CD14-positive monocyte (primary cell): Measurements from ENCODE around the gene VRTN. TPM values are rescaled to one million over a fixed set of nuclear protein-coding genes. Genes with fewer than 3 reads are reported as not detected.
"Not testable (repeated sequence)": the region's sequence is repeated elsewhere in the genome, so short reads cannot be mapped to it uniquely, and the experiment has no call there.

Source experiments
- DNase-seq, 3 donors: peaks; one replicate each; pipeline ENCODE4 v3.0.0-alpha.2; 2011 to 2022
- H2AFZ ChIP-seq: 2 replicates; pipeline ENCODE4 v1.6.0; 2012; ENCODE audit warnings: mild to moderate bottlenecking, low read depth, low read length, inconsistent platforms; ENCODE audit not compliant: insufficient read depth, poor library complexity, severe bottlenecking
- H3K27ac ChIP-seq, 2 donors: 1 replicate in 1 of 2; 2 replicates in 1 of 2; pipeline ENCODE4 v1.5.1; 2012 to 2013; ENCODE audit warnings: low read length in 2 of 2, control low read depth in 1 of 2, inconsistent platforms in 1 of 2, low read depth in 1 of 2, mild to moderate bottlenecking in 1 of 2
- H3K27me3 ChIP-seq, 2 donors: one replicate each; pipeline versions ENCODE4 v1.6.0 to v1.6.1; 2011 to 2013; ENCODE audit warnings: low read length in 2 of 2; ENCODE audit not compliant: control insufficient read depth in 2 of 2, insufficient read depth in 2 of 2
- H3K36me3 ChIP-seq, 2 donors: replicated peaks in 1 of 2; 1 replicate in 1 of 2; 2 replicates in 1 of 2; pipeline versions ENCODE4 v1.5.1 to v1.6.1; 2012 to 2013; ENCODE audit warnings: low read length in 2 of 2, control low read depth in 1 of 2, inconsistent platforms in 1 of 2, mild to moderate bottlenecking in 1 of 2; ENCODE audit not compliant: insufficient read depth in 2 of 2, control insufficient read depth in 1 of 2
- H3K4me1 ChIP-seq, 2 donors: 1 replicate in 1 of 2; 2 replicates in 1 of 2; pipeline versions ENCODE4 v1.5.1 to v1.6.1; 2012 to 2013; ENCODE audit warnings: low read length in 2 of 2, control low read depth in 1 of 2, inconsistent platforms in 1 of 2, mild to moderate bottlenecking in 1 of 2, moderate library complexity in 1 of 2; ENCODE audit not compliant: insufficient read depth in 2 of 2, control insufficient read depth in 1 of 2
- H3K4me2 ChIP-seq: replicated peaks from 2 replicates; pipeline ENCODE3; 2012; ENCODE audit warnings: low read length, moderate library complexity, mild to moderate bottlenecking; ENCODE audit not compliant: poor library complexity, severe bottlenecking; ENCODE audit errors: extremely low read depth
- H3K4me3 ChIP-seq, 3 experiments: fragments of 200-600 bp in 1 of 3; sonication (generic) in 1 of 3; replicated peaks in 1 of 3; 1 replicate in 2 of 3; 2 replicates in 1 of 3; pipeline ENCODE4 v1.5.1; 2011 to 2013; ENCODE audit warnings: low read length in 3 of 3, mild to moderate bottlenecking in 3 of 3, control low read depth in 2 of 3, low read depth in 2 of 3, inconsistent platforms in 1 of 3, moderate library complexity in 1 of 3
- H3K79me2 ChIP-seq: 2 replicates; pipeline ENCODE4 v1.6.0; 2012; ENCODE audit warnings: mild to moderate bottlenecking, control low read depth, inconsistent platforms, low read length, moderate library complexity; ENCODE audit not compliant: insufficient read depth
- H3K9ac ChIP-seq: 2 replicates; pipeline ENCODE4 v1.6.0; 2017; ENCODE audit warnings: low read length, mild to moderate bottlenecking; ENCODE audit not compliant: insufficient read depth, poor library complexity, severe bottlenecking
- H3K9me3 ChIP-seq, 2 donors: replicated peaks in 1 of 2; 1 replicate in 1 of 2; 2 replicates in 1 of 2; pipeline versions ENCODE4 v1.5.1 to v1.6.1; 2012 to 2013; ENCODE audit warnings: low read length in 2 of 2, control low read depth in 1 of 2; ENCODE audit not compliant: control insufficient read depth in 1 of 2, insufficient read depth in 1 of 2
- H4K20me1 ChIP-seq: 2 replicates; pipeline ENCODE4 v1.6.0; 2012; ENCODE audit warnings: mild to moderate bottlenecking, low read length, control low read depth, moderate library complexity; ENCODE audit not compliant: insufficient read depth
- H3K27ac Mint-ChIP-seq, 7 donors: one replicate each; pipeline ENCODE4 v1.8.0; 2020; ENCODE audit warnings: mild to moderate bottlenecking in 7 of 7, mixed read lengths in 7 of 7, moderate library complexity in 6 of 7, inconsistent platforms in 2 of 7
- H3K27me3 Mint-ChIP-seq, 3 donors: one replicate each; pipeline ENCODE4 v1.8.0; 2021 to 2022; ENCODE audit warnings: low read depth in 3 of 3, mild to moderate bottlenecking in 3 of 3, mixed read lengths in 3 of 3, moderate library complexity in 3 of 3, inconsistent platforms in 1 of 3
- H3K36me3 Mint-ChIP-seq, 2 donors: one replicate each; pipeline ENCODE4 v1.8.0; 2020; ENCODE audit warnings: mixed read lengths in 2 of 2, inconsistent platforms in 1 of 2, mild to moderate bottlenecking in 1 of 2
- H3K4me1 Mint-ChIP-seq: one replicate; pipeline ENCODE4 v1.8.0; 2020; ENCODE audit warnings: mild to moderate bottlenecking, mixed read lengths
- H3K4me3 Mint-ChIP-seq, 2 donors: one replicate each; pipeline ENCODE4 v1.8.0; 2020; ENCODE audit warnings: mild to moderate bottlenecking in 2 of 2, mixed read lengths in 2 of 2, moderate library complexity in 1 of 2
- H3K9me3 Mint-ChIP-seq, 7 donors: one replicate each; pipeline ENCODE4 v1.8.0; 2020 to 2022; ENCODE audit warnings: mixed read lengths in 7 of 7, mild to moderate bottlenecking in 6 of 7, moderate library complexity in 6 of 7, inconsistent platforms in 2 of 7
- WGBS: methylation state at CpG from one replicate; pipeline ENCODE4 v1.1.5; 2013; ENCODE audit warnings: missing lambda C conversion rate; ENCODE audit not compliant: insufficient coverage; 5-methylcytosine and 5-hydroxymethylcytosine counted together
- intact Hi-C, 2 donors: fragments of 100-400 bp; cut with micrococcal nuclease; formaldehyde crosslinking; loops; one replicate each; pipeline versions ENCODE4 v1.15.0 to v1.15.1; 2023
- polyA plus RNA-seq, 3 donors: library from polyadenylated mRNA; depleted of rRNA in 1 of 3; unstranded in 2 of 3; stranded (reverse) in 1 of 3; fragments of 300-500 nt in 2 of 3; fragments of >200 nt in 1 of 3; fragmentation: Illumina TruSeq in 2 of 3; gene quantifications; 1 replicate in 2 of 3; 2 replicates in 1 of 3; pipeline ENCODE4 v1.2.3, GENCODE V29; 2012 to 2021
- TF ChIP-seq, protein P1 (sequence below): fragments of 200-600 bp; IDR thresholded peaks from one replicate; pipeline ENCODE4 v1.8.0; 2022; ENCODE audit warnings: antibody characterized with exemption, mild to moderate bottlenecking

The VRTN gene
- polyA plus RNA-seq, 3 donors, result not detected

DNA sequence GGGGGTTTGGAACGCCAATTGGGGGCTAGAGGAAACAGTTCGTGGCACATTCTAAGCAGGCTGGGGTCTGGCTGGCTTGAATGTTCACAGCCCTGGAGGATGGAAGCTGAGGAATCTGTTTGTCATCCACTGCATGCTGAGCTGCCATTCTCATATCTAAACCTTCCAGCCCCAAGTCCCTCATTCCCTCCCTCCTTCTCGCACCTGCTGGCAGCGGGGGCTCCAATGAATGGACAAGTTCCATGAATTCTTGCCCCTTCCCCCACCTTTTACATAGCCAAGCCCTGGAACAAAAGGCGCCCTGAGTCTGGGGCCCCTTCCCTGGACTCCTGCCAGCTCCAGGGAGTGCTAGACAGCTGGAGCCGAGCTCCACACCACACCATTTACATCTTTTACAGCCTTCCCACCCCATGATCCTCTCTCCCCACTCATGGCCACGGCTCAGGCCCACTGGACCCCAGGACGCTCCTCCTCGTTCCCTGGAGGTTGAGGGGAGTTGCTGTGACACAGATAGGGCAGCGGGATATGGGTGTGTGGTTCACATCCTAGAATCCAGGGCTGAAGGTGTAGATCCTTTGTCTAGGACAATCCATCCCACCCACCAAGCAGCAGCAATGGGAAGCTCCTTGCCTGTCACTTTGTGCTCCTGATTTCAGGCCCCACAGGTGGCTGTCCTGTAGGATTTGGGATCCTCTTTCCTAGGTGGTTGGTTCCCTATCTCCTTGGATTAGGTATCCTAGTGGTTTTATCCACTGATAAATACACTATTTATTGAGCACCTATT is 21.7 kb upstream of the VRTN start:
- TF ChIP-seq, protein P1, sequence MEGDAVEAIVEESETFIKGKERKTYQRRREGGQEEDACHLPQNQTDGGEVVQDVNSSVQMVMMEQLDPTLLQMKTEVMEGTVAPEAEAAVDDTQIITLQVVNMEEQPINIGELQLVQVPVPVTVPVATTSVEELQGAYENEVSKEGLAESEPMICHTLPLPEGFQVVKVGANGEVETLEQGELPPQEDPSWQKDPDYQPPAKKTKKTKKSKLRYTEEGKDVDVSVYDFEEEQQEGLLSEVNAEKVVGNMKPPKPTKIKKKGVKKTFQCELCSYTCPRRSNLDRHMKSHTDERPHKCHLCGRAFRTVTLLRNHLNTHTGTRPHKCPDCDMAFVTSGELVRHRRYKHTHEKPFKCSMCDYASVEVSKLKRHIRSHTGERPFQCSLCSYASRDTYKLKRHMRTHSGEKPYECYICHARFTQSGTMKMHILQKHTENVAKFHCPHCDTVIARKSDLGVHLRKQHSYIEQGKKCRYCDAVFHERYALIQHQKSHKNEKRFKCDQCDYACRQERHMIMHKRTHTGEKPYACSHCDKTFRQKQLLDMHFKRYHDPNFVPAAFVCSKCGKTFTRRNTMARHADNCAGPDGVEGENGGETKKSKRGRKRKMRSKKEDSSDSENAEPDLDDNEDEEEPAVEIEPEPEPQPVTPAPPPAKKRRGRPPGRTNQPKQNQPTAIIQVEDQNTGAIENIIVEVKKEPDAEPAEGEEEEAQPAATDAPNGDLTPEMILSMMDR, result no peak
- no peaks in the 10 kb centered on the region for H3K27me3 ChIP-seq
- Mint-ChIP-seq H3K36me3 (no peaks in the 10 kb centered on the region), H3K4me3 (no peak overlapping the region), H3K27me3 (peaks cover 0 to 15% (median 4%) of the 10 kb centered on the region in 3 donors), H3K27ac (no peak overlapping the region), H3K4me1 (no peaks in the 10 kb centered on the region), H3K9me3 (no peaks in the 10 kb centered on the region)
- no peaks in the 10 kb centered on the region for H3K79me2 ChIP-seq
- no peak overlapping the region for H3K4me2 ChIP-seq
- no peaks in the 10 kb centered on the region for H3K4me1 ChIP-seq
- no peaks in the 10 kb centered on the region for H3K9me3 ChIP-seq
- no peak overlapping the region for H3K27ac ChIP-seq
- no peak overlapping the region for H3K9ac ChIP-seq
- no peaks in the 10 kb centered on the region for H3K36me3 ChIP-seq
- H4K20me1 ChIP-seq, result no peaks in the 10 kb centered on the region
- DNase-seq, result no peak
- 65% methylated on average over 4 of the region's 10 CpGs for WGBS
- no peak overlapping the region for H2AFZ ChIP-seq
- intact Hi-C loops, result no loop called here
- H3K4me3 ChIP-seq, result no peak overlapping the region

- H3K9me3 Mint-ChIP-seq, H3K27me3 Mint-ChIP-seq, H3K4me1 Mint-ChIP-seq, H3K4me3 ChIP-seq, H3K27ac ChIP-seq, H4K20me1 ChIP-seq, DNase-seq, H3K4me2 ChIP-seq, H3K36me3 ChIP-seq, intact Hi-C loops, H3K79me2 ChIP-seq, H3K27ac Mint-ChIP-seq, H3K9me3 ChIP-seq, H3K4me3 Mint-ChIP-seq, H2AFZ ChIP-seq, H3K4me1 ChIP-seq, H3K27me3 ChIP-seq, H3K36me3 Mint-ChIP-seq, H3K9ac ChIP-seq: not testable (repeated sequence)
- WGBS, result 87% methylated on average over 3 of the region's 9 CpGs
These were observed 18.2 kb upstream of the VRTN start for GRCh38 chr14:74329950-74330552.
